ENCODE measurements around the gene SDR42E1.

GRCh38 chr16:81987121-81987520 is 24.1 kb downstream of the SDR42E1 start:
- TF ChIP-seq CTCF (IDR thresholded peaks at IDR 0.05) (no peak), EP300 (IDR thresholded peaks at IDR 0.05) (no peak)
